Measurements from ENCODE around the gene C5orf46.
A peak's percentile ranks its signal among the peaks of the same experiment; 100 is the strongest.

Gene C5orf46

GRCh38 chr5:147935032-147935431 is 28.7 kb upstream of the C5orf46 start:
- TF ChIP-seq ZC3H10 (CRISPR knock-in tag; IDR thresholded peaks at IDR 0.05): no peak
- TF ChIP-seq POU6F1 (CRISPR knock-in tag; IDR thresholded peaks at IDR 0.05; ENCODE audit: borderline replicate concordance, low read depth): no peak
- no peak for TF ChIP-seq ARNTL (CRISPR knock-in tag; IDR thresholded peaks at IDR 0.05; ENCODE audit: borderline replicate concordance, low read depth)
- no peak for TF ChIP-seq ZNF70 (CRISPR knock-in tag; IDR thresholded peaks at IDR 0.05)
- TF ChIP-seq TCF4 (CRISPR knock-in tag; IDR thresholded peaks at IDR 0.05; ENCODE audit: borderline replicate concordance): no peak
- no peak for TF ChIP-seq BACH2 (CRISPR knock-in tag; IDR thresholded peaks at IDR 0.05; ENCODE audit: borderline replicate concordance)
- TF ChIP-seq TSHZ2 (CRISPR knock-in tag; IDR thresholded peaks at IDR 0.05): no peak
- TF ChIP-seq CSRNP3 (CRISPR knock-in tag; IDR thresholded peaks at IDR 0.05): no peak
- no peak for TF ChIP-seq RARB (CRISPR knock-in tag; IDR thresholded peaks at IDR 0.05)
- TF ChIP-seq CSDC2 (CRISPR knock-in tag; IDR thresholded peaks at IDR 0.05): no peak
- no peak for TF ChIP-seq ESRRG (CRISPR knock-in tag; IDR thresholded peaks at IDR 0.05)
- TF ChIP-seq GLIS3 (CRISPR knock-in tag; IDR thresholded peaks at IDR 0.05): no peak
- no peak for TF ChIP-seq TOX (CRISPR knock-in tag; IDR thresholded peaks at IDR 0.05; ENCODE audit: borderline replicate concordance)
- TF ChIP-seq ZFP30 (CRISPR knock-in tag; IDR thresholded peaks at IDR 0.05): no peak
- TF ChIP-seq ZNF565 (CRISPR knock-in tag; conservative IDR thresholded peaks at IDR 0.05; ENCODE audit: low read depth): no peak
- TF ChIP-seq SNAI2 (CRISPR knock-in tag; IDR thresholded peaks at IDR 0.05): no peak
- TF ChIP-seq, protein P1, sequence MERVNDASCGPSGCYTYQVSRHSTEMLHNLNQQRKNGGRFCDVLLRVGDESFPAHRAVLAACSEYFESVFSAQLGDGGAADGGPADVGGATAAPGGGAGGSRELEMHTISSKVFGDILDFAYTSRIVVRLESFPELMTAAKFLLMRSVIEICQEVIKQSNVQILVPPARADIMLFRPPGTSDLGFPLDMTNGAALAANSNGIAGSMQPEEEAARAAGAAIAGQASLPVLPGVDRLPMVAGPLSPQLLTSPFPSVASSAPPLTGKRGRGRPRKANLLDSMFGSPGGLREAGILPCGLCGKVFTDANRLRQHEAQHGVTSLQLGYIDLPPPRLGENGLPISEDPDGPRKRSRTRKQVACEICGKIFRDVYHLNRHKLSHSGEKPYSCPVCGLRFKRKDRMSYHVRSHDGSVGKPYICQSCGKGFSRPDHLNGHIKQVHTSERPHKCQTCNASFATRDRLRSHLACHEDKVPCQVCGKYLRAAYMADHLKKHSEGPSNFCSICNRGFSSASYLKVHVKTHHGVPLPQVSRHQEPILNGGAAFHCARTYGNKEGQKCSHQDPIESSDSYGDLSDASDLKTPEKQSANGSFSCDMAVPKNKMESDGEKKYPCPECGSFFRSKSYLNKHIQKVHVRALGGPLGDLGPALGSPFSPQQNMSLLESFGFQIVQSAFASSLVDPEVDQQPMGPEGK (CRISPR knock-in tag; IDR thresholded peaks at IDR 0.05; ENCODE audit: borderline replicate concordance): no peak
- no peak for TF ChIP-seq ISL1 (CRISPR knock-in tag; IDR thresholded peaks at IDR 0.05)
- TF ChIP-seq OSR1 (CRISPR knock-in tag; IDR thresholded peaks at IDR 0.05): no peak
- ATAC-seq: peak; percentile 92

- TF ChIP-seq ZFP30 (CRISPR knock-in tag; IDR thresholded peaks at IDR 0.05): no peak
- TF ChIP-seq ZNF70 (CRISPR knock-in tag; IDR thresholded peaks at IDR 0.05): no peak
- no peak for TF ChIP-seq GLIS3 (CRISPR knock-in tag; IDR thresholded peaks at IDR 0.05)
- TF ChIP-seq CSRNP3 (CRISPR knock-in tag; IDR thresholded peaks at IDR 0.05): no peak
- TF ChIP-seq ARNTL (CRISPR knock-in tag; IDR thresholded peaks at IDR 0.05; ENCODE audit: borderline replicate concordance, low read depth): no peak
- no peak for TF ChIP-seq TCF4 (CRISPR knock-in tag; IDR thresholded peaks at IDR 0.05; ENCODE audit: borderline replicate concordance)
- no peak for TF ChIP-seq TSHZ2 (CRISPR knock-in tag; IDR thresholded peaks at IDR 0.05)
- TF ChIP-seq TOX (CRISPR knock-in tag; IDR thresholded peaks at IDR 0.05; ENCODE audit: borderline replicate concordance): no peak
- no peak for TF ChIP-seq POU6F1 (CRISPR knock-in tag; IDR thresholded peaks at IDR 0.05; ENCODE audit: borderline replicate concordance, low read depth)
- no peak for TF ChIP-seq ZC3H10 (CRISPR knock-in tag; IDR thresholded peaks at IDR 0.05)
- TF ChIP-seq CSDC2 (CRISPR knock-in tag; IDR thresholded peaks at IDR 0.05): no peak
- TF ChIP-seq ESRRG (CRISPR knock-in tag; IDR thresholded peaks at IDR 0.05): no peak
- TF ChIP-seq BACH2 (CRISPR knock-in tag; IDR thresholded peaks at IDR 0.05; ENCODE audit: borderline replicate concordance): no peak
- no peak for TF ChIP-seq SNAI2 (CRISPR knock-in tag; IDR thresholded peaks at IDR 0.05)
- TF ChIP-seq CREB5 (CRISPR knock-in tag; IDR thresholded peaks at IDR 0.05; ENCODE audit: low read depth): no peak
- no peak for TF ChIP-seq ZNF565 (CRISPR knock-in tag; conservative IDR thresholded peaks at IDR 0.05; ENCODE audit: low read depth)
- no peak for TF ChIP-seq ZNF8 (CRISPR knock-in tag; IDR thresholded peaks at IDR 0.05)
- TF ChIP-seq OSR1 (CRISPR knock-in tag; IDR thresholded peaks at IDR 0.05): no peak
- no peak for TF ChIP-seq ZFP3 (CRISPR knock-in tag; IDR thresholded peaks at IDR 0.05)
- no peak for TF ChIP-seq PPARA (CRISPR knock-in tag; IDR thresholded peaks at IDR 0.05; ENCODE audit: borderline replicate concordance)
- no peak for ATAC-seq
These were observed 24.4 kb upstream of the C5orf46 start for GRCh38 chr5:147930769-147931168.

Measured in SK-N-SH treated with all-trans-retinoic acid at 6 μM for 48 hours (cell line).